HL-60 (cell line): ENCODE measurements around the gene RGS7.

Source experiments
- DNase-seq, 2 experiments: peaks; one replicate each; pipeline ENCODE4 v3.0.0-alpha.2; 2010 to 2020; ENCODE audit warnings: low read depth in 1 of 2, low spot score in 1 of 2
- H3K27ac ChIP-seq: fragments of 250-450 bp; sonication (Bioruptor Pico); replicated peaks from 2 replicates; pipeline ENCODE4 v1.5.1; 2020; ENCODE audit warnings: mild to moderate bottlenecking, moderate library complexity
- H3K27me3 ChIP-seq: fragments of 250-450 bp; sonication (Bioruptor Pico); 2 replicates; pipeline ENCODE4 v1.5.1; 2021; ENCODE audit warnings: mild to moderate bottlenecking, moderate library complexity; ENCODE audit not compliant: insufficient read depth, poor library complexity, severe bottlenecking
- H3K4me3 ChIP-seq: replicated peaks from 2 replicates; pipeline ENCODE4 v1.5.1; 2011; ENCODE audit warnings: mild to moderate bottlenecking, control low read depth, low read length; ENCODE audit not compliant: insufficient read depth
- GABPA ChIP-seq: IDR thresholded peaks from 2 replicates; pipeline ENCODE4 v1.6.1; 2012; ENCODE audit warnings: low read depth
- POLR2AphosphoS5 ChIP-seq: IDR thresholded peaks from 2 replicates; pipeline ENCODE4 v1.6.1; 2012; ENCODE audit warnings: low read depth
- SPI1 ChIP-seq: IDR thresholded peaks from 2 replicates; pipeline ENCODE4 v1.6.1; 2012; ENCODE audit warnings: low read depth, mild to moderate bottlenecking, borderline replicate concordance
- TF ChIP-seq, protein P1 (sequence below): IDR thresholded peaks from 2 replicates; pipeline ENCODE4 v1.6.1; 2012; ENCODE audit warnings: low read depth; ENCODE audit not compliant: insufficient replicate concordance
- TF ChIP-seq, protein P2 (sequence below): IDR thresholded peaks from one replicate; pipeline ENCODE4 v1.5.1; 2011; ENCODE audit warnings: low read length, control low read depth, inconsistent platforms; ENCODE audit not compliant: insufficient read depth

RGS7 gene

DNA sequence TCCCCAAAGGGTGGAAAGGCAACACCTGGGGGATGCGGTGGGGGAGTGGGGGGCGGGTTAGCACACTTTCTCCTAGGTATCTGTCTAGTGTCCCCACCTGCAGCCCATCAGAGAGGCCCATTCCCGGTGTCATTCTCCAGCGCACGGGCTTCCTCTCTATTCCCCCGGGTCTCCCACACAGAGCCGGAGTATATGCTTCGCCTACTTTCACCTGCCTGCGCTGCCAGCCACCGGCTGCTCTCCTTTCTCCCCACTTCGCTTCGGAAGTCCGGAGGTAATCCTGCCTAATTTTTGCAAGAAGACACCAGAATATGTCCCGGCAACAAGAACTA lies 852 bp downstream of the RGS7 start:
- DNase-seq = no peak
- TF ChIP-seq POLR2AphosphoS5 (no peak), SPI1 (no peak), GABPA (no peak)
- TF ChIP-seq, protein P1, sequence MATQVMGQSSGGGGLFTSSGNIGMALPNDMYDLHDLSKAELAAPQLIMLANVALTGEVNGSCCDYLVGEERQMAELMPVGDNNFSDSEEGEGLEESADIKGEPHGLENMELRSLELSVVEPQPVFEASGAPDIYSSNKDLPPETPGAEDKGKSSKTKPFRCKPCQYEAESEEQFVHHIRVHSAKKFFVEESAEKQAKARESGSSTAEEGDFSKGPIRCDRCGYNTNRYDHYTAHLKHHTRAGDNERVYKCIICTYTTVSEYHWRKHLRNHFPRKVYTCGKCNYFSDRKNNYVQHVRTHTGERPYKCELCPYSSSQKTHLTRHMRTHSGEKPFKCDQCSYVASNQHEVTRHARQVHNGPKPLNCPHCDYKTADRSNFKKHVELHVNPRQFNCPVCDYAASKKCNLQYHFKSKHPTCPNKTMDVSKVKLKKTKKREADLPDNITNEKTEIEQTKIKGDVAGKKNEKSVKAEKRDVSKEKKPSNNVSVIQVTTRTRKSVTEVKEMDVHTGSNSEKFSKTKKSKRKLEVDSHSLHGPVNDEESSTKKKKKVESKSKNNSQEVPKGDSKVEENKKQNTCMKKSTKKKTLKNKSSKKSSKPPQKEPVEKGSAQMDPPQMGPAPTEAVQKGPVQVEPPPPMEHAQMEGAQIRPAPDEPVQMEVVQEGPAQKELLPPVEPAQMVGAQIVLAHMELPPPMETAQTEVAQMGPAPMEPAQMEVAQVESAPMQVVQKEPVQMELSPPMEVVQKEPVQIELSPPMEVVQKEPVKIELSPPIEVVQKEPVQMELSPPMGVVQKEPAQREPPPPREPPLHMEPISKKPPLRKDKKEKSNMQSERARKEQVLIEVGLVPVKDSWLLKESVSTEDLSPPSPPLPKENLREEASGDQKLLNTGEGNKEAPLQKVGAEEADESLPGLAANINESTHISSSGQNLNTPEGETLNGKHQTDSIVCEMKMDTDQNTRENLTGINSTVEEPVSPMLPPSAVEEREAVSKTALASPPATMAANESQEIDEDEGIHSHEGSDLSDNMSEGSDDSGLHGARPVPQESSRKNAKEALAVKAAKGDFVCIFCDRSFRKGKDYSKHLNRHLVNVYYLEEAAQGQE = no peak
- TF ChIP-seq, protein P2, sequence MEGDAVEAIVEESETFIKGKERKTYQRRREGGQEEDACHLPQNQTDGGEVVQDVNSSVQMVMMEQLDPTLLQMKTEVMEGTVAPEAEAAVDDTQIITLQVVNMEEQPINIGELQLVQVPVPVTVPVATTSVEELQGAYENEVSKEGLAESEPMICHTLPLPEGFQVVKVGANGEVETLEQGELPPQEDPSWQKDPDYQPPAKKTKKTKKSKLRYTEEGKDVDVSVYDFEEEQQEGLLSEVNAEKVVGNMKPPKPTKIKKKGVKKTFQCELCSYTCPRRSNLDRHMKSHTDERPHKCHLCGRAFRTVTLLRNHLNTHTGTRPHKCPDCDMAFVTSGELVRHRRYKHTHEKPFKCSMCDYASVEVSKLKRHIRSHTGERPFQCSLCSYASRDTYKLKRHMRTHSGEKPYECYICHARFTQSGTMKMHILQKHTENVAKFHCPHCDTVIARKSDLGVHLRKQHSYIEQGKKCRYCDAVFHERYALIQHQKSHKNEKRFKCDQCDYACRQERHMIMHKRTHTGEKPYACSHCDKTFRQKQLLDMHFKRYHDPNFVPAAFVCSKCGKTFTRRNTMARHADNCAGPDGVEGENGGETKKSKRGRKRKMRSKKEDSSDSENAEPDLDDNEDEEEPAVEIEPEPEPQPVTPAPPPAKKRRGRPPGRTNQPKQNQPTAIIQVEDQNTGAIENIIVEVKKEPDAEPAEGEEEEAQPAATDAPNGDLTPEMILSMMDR = no peak
- H3K27ac ChIP-seq = no peak overlapping the region
- H3K27me3 ChIP-seq = peaks cover 36% of the 10 kb centered on the region
- H3K4me3 ChIP-seq = no peak overlapping the region

DNA sequence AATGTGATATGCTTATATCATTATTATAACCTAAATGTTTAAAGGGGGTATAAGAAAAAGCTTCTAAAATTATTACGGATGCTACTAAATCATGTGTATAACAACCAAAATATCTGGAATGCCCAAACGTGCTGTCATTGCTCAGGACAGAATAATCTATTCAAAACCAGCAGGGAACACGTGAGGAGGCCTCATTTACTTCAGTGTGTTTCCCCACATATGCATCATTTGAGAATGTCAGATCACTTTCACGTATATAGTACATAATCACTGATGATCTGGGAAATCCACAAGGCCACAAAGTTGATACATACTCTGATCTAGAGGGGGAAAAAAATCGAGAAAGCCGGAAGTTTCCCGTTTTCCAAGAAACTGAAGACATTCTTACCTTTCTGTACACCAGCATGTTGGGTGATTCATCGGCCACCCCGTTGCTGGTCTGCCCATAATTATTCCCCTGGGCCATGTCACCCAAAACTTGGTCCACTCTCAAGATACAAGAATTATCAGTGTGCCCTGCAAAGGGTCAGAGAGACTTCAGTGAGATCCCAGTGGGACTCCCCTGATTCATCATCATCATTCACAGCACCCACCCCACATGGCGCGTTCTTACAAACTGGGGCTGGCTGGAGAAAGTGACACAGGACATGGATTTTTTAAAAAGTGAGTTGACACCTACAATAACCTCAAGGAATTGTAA lies 1.5 kb downstream of the RGS7 start:
- no peak overlapping the region for H3K4me3 ChIP-seq
- TF ChIP-seq, protein P1 = no peak
- TF ChIP-seq SPI1 (no peak), GABPA (no peak), POLR2AphosphoS5 (no peak)
- TF ChIP-seq, protein P2 = no peak
- peaks cover 36% of the 10 kb centered on the region for H3K27me3 ChIP-seq
- DNase-seq = no peak
- no peak overlapping the region for H3K27ac ChIP-seq

DNA sequence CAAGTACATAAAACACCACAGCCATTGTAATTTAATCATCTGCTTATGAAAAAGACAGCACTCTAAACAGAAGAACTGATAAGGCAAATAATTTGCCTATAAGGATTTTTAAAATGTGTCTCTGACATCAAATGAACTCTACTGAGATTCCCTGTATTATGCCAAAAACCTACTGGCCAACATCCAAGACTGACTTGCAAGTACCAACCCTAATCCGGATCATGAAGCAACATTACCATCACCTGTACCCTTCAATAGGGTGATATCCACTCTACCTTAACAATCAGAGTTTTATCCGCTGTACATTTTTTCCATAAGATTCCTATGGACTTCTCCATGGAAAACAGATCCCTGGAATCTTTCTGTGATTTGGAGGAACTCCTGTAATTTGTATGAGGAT lies 4.6 kb downstream of the RGS7 start:
- TF ChIP-seq, protein P1 = no peak
- TF ChIP-seq POLR2AphosphoS5 = no peak
- no peak for TF ChIP-seq GABPA
- TF ChIP-seq, protein P2 = no peak
- Histone ChIP-seq H3K27ac (no peak overlapping the region), H3K27me3 (peaks cover 17% of the 10 kb centered on the region), H3K4me3 (no peak overlapping the region)
- DNase-seq = no peak
